GM18870 (cell line): ENCODE results near the gene TNFSF9.
"Not testable (repeated sequence)": the region's sequence is repeated elsewhere in the genome, so short reads cannot be mapped to it uniquely, and the experiment has no call there.

Source experiments
- ATAC-seq: cut with Tn5 transposase; IDR thresholded peaks from one replicate; pipeline ENCODE4 v1.9.1; 2021; ENCODE audit warnings: moderate library complexity; ENCODE audit not compliant: unreplicated experiment

TNFSF9 gene

GRCh38 chr19:6503407-6504201 lies 27.2 kb upstream of the TNFSF9 start:
- ATAC-seq, result no peak

DNA sequence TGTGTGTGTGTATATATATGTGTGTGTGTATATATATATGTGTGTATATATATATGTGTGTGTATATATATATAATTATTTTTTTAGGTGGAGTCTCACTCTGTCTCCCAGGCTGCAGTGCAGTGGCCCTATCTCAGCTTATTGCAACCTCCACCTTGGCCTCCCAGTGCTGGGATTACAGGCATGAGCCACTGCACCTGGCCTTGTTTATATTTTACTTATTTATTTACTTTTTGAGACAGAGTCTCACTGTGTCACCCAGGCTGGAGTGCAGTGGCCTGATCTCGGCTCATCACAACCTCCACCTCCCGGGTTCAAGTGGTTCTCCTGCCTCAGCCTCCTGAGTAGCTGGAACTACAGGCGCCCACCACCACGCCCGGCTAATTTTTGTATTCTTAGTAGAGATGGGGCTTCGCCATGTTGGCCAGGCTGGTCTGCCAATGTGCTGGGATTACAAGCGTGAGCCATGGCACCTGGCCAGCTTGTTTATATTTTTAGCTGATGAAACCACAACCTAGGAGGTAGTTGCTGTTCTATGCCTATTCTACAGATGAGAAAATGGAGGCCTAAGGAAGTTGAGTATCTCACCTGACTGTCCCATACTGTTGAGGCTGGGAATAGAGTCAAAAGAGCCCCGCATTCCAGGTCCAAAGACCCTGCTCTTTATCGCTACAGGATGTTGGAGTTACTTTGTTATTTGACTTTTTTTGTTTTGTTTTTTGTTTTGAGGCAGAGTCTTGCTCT lies 22.6 kb upstream of the TNFSF9 start:
- ATAC-seq, result not testable (repeated sequence)

DNA sequence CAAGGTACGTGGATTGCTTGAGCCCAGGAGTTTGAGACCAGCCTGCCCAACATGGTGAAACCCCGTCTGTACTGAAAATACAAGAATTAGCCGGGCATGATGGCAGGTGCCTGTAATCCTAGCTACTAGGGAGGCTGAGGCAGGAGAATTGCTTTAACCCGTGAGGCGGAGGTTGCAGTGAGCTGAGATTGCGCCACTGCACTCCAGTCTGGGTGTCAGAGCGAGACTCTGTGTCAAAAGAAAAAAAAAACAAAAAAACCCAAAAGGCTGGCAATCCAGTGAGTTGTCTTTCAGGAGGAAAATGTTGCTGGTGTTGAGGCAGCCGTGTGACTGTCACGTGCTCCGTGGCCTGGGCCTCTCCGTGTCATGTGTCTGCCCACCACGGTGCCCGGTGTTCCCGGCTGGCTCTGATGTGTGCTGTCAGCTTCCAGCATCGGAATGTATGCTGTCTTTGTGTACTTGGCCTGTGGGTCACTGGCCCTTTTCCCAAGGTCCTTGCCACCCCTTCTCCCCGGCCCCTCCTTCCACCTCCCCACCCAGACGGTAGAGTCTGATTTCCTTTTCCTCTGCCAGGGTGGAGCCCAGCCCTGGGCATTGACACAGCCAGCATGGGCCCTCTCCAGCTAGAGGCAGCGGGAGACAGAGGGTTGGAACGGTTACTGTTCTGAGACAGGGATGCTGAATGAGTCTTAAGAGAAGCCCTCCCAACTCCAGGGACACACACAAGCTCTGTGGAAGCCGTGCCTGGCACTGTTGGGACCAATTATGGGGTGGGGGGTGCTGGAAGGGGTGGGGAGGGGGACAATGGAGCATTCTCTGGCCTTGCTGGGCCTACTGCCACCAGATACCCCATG lies 21.5 kb upstream of the TNFSF9 start:
- no peak for ATAC-seq

DNA sequence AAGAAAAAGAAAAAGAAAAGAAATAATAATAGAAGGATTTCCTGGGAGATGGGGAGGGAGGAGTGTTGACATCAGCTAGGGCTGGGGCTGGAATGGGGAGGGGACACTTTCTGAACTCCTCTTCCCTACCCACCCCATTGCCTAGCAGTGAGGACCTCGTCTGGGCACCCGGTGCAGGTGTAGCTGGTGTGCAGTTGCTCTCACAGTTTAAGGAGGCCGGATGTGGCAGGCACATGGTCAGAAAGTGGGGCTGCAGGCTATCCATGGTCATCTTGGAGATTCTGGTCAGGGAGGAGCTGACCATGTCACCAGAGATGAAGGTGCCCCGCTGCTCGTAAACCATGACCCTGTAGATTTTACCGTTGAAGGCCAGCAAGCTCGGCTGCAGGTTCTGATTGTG lies 20.2 kb upstream of the TNFSF9 start:
- no peak for ATAC-seq

- no peak for ATAC-seq
Measured at GRCh38 chr19:6514089-6514488, 16.7 kb upstream of the TNFSF9 start.

GRCh38 chr19:6514926-6515544 lies 15.8 kb upstream of the TNFSF9 start:
- no peak for ATAC-seq

DNA sequence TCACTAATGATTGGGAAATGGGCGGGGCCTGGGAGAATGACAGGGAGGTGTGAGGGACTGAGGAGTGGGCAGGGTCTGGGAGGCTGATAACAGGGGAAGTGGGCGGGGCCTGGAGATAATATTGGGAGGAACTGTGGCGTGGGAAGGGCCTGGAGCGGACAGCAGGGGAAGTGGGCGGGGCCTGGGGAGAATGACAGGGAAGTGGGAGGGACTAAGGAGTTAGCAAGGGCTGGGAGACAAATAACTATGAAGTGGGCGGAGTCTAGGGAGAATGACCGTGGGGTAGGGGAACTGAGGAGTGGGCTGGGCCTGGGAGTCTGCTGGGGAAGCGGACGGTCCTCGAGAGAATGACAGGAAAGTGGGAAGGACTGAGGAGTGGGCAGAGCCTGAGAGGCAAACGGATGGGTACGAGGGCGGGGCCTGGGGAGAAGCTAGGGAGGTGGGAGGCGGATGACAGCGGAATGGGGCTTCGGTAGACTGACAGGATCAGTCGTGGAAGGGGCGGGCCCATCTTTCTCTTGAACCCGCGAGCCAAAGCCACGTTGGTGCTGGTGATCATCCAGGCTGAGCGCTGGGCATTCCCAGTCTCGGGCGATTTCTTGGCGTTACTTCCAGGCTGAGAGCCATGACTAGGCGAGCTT lies 14.7 kb upstream of the TNFSF9 start:
- peak; percentile 31 for ATAC-seq

DNA sequence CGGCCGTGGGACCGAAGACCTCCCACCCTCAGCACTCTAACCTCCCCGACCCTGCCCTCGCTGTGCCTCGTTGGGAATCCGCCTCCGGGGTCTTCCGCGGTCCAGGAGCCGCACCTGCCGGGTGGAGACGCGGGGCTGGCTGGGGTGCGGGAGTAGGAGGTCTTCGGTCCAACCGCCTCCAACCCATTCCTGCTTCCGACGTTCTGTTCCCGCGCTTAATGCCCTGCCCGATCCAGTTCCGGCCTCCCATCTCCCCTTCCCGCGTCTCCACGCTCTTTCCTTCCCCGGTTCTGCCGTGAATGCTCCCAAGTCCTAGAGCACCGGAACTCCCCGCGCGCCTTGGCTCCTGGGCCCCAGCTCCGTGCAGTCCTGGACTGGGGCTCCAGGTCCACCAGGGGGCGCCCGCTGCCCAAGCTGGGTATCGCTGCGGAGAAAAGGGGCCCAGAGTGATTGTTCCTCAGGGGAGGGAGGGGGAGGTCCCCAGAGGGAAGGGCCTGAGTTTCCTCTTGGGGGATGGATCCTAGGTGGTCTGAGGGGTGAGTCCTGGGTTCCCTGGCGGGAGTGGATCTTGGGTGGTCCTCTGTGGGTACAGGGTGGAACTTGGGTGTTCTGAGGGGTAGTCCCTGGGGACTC lies 14.1 kb upstream of the TNFSF9 start:
- no peak for ATAC-seq

GRCh38 chr19:6518145-6518911 lies 12.5 kb upstream of the TNFSF9 start:
- peak; percentile 35 for ATAC-seq

GRCh38 chr19:6519289-6519688 lies 11.5 kb upstream of the TNFSF9 start:
- ATAC-seq, result no peak

GRCh38 chr19:6521718-6522646 lies 8.8 kb upstream of the TNFSF9 start:
- no peak for ATAC-seq

DNA sequence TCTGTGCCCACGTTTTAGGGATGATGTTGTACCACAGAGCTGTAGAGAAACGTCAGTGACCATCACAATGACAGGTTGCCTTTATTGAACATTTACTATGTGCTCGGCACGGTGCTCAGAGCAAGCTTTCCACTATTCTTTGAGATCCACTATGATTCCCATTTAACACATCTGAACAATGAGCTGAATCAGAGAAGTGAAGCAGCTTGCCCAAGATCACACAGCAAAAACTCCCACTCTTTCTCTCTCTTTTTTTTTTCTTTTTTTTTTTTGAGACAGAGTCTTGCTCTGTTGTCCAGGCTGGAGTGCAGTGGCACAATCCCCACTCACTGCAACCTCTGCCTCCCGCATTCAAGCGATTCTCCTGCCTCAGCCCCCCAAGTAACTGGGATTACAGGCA lies 8.1 kb upstream of the TNFSF9 start:
- ATAC-seq, result no peak

GRCh38 chr19:6524311-6524710 lies 6.5 kb upstream of the TNFSF9 start:
- no peak for ATAC-seq

DNA sequence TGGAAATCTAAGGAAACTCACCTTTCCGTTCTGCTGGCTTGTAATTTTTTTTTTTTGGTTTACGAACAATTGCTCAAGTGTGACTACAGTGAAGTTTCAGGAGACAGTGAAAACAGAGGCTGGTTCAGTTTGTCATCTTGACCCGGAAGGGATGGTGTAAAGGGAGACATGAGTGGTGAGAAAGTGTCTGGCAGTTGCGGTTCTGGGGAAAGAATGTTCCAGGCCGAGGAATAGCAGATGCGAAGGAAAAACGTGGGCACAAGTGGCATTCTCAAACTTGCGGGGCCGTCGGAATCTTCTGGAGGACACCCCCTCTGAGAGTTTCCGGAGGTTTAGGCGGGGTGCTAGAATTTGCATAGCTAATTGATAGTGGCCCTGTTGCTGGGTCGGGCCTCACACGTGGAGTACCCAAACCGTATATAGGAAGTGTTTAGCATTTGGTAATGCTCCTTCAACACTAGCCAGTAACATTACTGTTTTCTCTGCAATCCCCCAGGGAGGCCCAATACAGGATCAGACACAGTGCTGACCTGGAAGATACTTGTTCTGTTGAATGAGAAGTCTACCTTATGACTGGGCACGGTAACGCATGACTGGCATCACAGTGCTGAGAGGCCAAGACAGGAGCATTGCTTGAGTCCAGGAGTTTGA lies 2.8 kb upstream of the TNFSF9 start:
- peak; percentile 49 for ATAC-seq

DNA sequence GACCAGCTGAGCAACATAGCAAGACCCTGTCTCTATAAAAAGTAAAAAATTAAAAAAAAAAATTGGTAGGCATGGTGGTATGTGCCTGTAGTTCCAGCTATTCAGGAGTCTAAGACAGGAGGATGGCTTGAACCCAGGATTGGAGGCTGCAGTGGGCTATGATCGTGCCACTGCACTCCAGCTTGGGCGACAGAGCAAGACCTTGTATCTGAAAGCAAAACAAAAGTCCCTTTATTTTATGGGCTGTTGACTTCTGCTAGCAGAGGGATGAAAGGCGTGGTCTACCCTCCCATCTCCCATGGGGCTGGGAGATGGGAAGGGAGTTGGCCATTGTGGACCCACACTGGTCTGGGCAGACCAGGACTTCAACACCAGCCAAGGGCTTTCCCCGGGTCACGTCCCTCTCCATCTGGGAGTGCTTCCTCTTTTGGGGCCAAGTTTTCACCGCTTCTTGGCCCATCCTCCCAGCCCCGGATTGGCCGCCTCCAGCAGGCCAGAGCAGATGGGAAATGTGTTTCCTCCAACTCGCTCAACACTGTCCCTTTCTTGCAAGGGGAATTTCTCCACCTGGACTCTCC lies 2.2 kb upstream of the TNFSF9 start:
- peak; percentile 6 for ATAC-seq

DNA sequence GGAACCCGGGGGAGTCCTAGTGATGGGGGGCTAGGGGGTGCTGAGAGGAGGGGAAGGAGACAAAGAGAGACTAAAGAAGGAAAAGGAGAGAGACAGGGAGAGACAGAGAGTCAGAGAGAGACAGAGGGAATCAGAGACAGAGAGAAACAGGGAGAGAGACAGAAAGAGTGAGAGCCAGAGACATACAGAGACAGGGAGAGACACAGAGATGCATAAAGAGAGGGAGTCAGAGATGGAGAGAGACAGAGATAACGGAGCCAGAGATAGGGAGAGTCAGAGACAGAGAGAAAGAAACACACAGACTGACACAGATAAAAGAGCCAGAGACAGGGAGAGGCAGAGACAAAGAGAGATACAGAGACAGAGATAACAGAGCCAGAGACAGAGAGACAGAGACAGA lies 1.5 kb upstream of the TNFSF9 start:
- ATAC-seq, result no peak

GRCh38 chr19:6529937-6530385 lies 865 bp upstream of the TNFSF9 start:
- no peak for ATAC-seq
